Dedifferentiated amniotic fluid mesenchymal stem cell (primary cell): Measurements from ENCODE around the gene DDR2.

Experiments
- DNase-seq: peaks from one replicate; pipeline ENCODE4 v3.0.0-alpha.2; 2016; ENCODE audit errors: extremely low spot score

Gene DDR2

DNA sequence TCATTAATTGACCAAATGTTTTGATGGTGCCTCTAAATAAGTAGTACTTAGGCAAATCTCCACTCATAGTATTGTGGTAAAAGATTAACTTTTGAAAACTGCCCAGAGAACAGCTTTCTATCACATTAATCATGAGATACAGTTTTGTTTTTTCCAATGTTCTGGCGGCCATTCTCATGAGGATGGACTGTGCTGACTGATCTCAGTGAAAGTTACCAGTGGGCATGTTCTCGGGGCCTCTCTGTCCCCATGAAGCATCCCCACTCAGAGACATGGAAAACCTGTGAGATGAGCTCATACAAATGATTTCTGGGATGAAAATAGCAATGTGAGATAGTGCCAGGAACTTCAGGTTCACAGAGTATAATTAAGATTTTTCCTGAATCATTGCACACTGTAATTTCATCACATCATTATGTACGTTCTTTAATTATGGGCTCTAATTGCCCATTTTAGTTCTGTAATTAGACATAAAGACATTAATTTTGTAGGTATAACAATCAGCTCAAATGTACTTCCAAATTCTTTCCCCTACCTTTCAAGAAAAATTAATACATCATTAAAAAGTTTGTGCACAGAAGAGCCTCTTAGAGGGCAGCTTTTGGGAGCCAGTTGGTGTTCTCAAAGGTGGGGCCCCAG, 40.5 kb downstream of the DDR2 start:
- DNase-seq = no peak

DNA sequence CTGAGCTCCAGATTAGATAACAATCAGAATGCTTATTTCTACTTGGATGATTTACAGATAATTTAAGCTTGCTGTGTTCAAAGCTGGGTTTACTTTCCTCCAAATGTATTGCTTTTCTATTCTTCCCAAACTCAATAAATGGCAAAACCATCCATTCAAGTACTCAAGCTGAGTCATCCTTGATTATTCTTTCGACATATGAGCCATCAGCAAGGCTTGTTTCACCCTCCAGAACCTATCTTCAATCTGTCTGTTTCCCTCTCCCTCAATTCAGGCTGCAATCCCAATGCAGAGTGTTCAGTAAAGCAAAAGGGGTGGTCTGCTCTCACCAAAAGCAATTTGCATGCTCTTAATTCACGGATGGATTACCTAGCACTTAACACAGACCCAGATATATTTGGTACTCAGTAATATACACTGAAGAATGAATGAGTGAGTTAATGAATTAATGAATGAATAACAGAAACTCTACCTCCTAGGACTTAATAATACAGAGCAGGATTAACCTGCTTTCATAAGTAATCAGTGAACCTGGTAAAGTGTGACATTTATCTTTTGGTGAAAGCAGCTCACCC, 41.9 kb downstream of the DDR2 start:
- no peak for DNase-seq

DNA sequence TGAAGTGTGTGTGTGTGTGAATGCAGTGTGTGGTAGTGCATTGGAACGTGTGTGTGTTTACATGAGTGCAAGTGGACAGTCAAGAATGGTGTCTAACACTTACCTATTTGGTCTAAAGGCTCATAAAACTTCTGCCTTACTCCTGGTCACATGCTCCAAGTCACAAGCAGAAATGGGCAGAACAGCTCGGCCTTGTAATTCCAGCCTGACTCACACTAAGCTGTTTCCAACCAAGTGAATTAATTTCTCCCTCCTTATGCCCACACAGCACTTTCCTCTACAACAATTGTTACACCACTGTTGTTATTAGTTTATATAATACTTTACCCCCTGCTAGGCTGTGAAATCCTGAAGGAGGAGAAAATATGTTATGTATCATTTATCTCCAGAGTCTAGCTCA, 43.8 kb downstream of the DDR2 start:
- DNase-seq = no peak

DNA sequence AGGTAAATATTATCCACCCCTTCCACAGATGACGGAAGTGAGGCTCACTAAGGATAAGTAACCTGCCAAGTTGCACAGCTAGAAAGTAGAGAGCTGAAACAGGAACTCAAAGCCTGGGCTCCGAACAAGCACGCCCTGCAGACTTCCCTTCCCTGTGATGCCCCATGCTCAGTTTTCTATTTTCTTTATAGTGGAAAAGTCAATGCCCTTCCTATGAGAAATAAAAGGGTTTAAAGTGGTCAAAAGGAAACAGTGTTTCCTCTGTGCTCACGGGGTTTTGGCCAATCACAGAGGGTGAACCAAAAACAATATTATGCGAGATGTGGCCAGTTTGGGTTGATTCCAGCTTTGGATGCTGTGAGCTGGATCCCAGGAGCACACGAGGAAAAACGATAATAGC, 44.5 kb downstream of the DDR2 start:
- DNase-seq = no peak

DNA sequence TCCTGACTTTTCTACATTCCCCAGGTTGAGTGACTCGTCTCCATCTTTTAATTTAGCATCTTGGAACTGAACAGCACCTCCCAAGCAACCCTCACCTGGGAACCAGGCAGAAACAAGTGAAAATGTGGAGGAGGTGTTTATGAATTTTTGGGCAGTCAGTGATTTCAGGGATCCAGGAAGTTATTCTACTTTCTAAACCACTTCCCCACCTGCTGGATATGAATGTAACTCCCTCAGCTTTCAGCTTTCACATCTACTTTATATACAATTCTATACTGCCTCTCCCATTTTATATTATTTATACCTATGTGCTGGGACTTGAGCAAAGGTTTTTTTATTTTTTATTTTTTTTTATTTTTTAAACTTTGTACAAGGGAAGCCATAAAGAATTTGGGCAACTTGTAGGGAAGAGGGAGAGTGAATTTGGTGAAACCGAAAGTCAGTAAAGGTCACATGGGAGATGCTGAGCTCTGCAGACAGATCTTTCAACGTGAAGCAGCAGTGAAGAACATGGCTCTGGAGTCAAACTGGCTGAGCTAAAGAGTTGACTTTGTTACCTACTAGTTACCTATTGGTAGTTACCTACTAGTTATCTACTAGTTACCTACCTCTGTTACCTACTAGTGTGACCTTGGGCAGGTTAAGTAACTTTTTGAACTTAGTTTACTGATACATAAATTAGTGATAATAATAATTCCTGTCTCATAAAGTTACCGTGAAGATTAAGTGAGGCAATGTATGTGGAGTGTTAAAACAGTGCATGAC, 45.5 kb downstream of the DDR2 start:
- DNase-seq = no peak

DNA sequence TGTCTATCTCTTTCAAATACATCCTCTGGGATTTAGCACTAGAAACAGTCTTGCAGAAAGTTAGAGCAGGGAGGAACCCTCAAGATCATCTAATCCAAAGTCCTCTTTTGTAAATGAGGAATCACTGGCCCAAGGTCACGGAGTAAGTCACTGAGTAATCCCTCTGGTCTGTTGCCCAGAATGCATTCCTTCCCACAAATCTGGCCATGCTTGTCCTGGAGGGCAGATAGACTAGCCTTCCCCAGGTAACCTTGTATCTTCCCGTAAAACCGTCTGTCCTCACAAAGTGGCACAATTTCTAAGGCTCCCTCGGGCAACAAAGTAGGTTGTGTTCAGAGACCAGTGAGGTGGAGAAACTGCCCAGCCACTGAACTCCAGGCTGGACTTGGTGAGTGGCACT, 46.2 kb downstream of the DDR2 start:
- peak; percentile 37 for DNase-seq

DNA sequence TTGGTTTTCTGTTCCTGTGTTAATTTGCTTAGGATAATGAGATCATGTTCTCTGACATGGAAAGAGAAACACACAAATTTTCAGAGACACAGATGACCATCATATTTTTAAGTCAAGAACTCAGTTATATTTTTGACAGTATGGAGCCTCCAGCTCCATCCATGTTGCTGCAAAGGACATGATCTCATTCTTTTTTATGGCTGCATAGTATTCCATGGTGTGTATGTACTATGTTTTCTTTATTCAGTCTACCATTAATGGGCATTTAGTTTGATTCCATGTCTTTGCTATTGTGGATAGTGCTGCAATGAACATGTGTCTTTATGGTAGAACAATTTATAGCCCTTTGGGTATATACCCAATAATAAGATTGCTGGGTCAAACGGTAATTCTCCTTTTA, 47.0 kb downstream of the DDR2 start:
- DNase-seq = no peak

DNA sequence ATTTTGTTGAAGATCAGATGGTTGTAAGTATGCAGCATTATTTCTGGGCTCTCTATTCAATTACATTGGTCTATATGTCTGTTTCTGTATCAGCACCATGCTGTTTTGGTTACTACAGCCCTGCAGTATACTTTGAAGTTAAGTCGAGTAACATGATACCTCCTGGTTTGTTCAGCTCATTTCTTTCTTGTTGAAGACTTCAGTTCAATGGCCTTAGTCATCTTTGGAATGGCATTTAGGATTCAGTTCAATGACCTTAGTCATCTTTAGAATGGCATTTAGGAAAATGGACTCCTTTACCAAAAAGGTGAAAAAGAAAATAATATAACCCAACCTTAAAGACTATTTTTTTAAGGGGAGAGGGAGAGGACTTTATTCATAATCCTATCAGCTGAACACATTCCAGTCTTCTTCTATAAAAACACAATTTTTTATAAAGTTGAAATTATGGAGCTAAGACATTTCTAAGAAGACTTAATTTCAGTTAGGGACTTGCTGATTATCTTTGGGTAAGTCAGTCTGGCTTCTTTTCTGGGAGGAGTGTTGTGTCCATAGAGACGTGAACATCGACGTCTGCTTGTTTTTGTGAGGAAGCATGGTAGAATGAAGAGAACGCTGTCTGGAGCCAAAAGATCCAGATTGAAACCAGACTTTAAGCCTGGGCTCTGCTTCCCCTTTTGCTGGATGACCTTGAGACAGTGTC, 48.3 kb downstream of the DDR2 start:
- no peak for DNase-seq

DNA sequence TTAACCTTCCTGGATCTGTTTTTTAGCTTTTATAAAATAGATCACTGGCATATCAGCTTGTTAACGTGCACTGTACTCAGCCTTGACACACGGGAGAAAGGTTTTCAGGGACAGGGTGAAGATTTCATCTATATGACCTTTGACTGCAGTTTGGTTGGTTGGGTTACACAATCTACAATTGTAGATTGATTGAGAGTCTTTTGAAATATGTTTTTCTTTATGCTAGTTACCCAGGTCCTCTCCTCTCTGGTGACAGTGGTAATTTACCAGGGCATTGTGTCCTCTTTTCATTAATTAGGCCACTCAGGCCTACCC, 48.8 kb downstream of the DDR2 start:
- no peak for DNase-seq

DNA sequence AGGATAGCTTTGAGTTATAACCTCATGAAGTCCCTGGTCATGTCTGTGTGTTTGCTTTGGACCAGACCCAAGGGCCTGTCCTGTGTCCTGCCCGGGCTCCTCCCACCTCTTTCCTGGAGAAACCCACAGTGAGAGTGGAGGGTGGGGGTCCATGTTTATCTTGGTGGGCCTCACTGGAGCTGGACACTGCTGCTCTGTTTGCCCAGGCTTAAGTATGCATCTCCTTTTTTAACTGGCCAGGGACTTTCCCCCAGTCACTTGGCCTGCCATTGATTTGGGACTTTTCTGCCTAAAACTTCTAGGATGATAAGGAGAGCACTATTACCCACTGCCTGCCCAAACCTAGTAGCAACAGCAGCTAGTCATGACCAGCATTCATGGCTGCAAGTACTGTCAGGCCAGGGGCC, 49.8 kb downstream of the DDR2 start:
- DNase-seq = no peak

DNA sequence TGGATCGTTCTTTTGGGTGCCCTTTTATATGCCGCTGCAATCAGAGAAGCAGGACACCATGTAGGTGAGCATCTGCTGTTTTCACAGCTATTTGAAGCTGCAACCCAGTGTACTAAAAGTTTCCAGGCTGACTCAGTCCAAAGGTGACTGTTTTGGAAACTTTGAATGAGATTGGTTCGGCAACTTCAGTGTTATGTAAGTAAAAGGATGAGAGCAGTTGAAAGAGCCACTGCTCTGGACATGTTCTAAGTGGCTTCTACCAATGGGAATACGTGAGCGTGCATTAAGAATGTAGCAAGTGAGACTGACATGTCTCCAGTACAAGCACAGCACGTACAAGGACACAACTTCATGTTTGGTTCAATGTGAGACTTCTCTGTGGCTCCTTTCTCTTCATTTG, 55.6 kb downstream of the DDR2 start:
- no peak for DNase-seq

DNA sequence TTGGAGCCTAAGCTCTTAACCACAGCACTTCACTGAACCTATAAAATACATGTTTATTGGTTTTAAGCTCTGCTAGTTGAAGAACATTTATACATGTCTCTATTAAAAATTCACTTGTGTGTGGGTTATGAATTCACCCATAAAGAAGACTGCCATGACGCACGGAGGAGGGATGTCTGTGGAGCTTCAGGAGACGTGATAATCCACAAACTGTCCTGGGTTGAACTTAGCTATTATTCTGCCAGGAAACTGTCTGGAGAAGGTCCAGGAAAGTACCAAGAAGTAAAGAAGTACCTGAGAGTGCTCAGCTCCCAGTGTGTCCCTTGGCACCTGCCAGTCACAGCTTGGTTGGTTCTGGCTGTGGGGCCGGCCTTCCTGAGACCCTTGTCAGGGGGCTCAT, 56.3 kb downstream of the DDR2 start:
- DNase-seq = no peak

DNA sequence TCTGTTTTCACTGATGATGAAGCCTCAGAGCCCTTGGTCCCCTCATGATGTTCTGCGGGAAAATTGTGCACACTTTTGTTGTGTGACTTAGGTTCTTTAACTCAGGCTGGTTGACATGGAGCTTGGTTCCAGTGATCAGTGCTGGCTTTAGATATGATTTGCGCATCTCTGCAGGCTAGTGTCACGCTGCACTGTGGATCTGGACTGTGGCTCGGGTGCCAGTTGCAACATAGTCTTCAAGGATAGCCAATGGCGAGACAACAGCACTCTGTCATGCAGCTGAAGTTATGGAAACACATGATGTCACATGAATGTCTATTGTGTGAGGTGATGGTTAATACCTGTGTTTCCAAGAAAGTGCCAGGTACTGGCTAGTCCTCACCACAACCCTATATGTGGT, 56.7 kb downstream of the DDR2 start:
- DNase-seq = no peak

DNA sequence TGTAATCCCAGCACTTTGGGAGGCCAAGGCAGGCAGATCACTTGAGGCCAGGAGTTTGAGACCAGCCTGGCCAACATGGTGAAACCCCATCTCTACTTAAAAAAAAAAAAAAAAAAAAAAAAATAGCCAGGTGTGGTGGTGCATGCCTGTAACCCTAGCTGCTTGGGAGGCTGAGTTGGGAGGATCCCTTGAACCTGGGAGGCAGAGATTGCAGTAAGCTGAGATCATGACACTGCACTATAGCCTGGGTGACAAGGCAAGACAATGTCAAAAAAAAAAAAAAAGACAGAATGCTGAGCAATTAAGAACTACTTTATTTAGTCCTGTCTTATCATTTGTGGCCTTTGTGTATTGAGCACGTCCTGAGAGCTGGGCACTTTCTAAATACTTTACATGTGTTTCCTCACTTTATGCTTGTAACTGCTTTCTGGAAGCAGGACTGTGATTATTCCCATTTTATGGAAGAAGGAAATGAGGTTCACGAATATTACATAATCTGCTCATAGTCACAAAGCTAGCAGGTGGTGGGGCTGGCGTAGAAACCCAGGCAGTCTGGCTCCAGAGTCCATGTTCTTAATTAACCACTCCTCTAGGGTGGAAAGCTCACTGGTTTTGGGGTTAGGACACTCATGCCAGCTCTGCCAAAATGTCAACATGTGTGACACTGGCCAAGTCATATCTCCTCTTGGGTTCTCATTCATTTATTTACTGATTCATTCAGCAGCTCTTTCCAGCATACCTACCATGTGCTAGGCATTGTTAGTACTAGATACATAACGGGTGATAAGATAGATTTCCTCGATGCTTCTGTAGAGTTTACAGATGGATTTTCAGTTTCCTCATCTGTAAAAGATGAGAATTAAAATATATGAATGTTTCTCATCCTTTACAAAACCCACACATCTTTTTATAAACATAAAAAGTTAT, 57.7 kb downstream of the DDR2 start:
- no peak for DNase-seq

DNA sequence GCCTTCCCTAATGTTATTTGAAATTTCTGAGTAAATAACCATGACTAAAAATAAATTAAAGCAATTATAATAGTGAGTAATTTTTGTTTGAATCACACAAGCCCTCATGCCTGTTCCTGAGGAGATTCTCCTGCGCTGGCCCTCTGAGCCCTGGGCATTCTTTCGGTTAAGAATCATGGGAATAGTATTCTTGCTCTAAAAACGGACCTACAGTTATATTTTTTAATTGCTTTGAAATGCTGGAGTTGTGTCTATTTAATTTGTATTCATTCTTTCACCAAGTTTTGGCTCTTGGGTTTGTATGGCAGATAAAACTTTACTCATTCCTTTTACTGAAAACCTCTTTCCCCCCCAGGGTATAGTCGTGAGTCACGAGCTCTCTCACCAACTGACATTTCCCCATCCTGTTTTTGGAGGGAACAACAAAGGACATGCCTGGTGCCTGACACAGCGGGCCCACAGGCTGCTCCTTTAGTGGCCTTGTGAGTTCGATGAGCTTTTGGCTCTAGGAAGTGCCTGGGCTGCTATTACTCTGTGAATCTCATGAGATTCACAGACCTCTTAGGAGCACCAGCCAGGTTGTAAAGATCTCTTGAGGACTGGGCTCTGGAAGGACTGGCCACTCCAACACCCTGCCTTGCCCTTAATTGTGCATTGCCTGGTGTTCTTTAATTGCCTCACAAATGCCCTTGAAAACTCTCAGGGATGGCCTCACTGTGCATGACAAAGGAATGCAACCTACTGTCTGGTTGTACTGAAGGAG, 58.6 kb downstream of the DDR2 start:
- DNase-seq = peak; percentile 79

DNA sequence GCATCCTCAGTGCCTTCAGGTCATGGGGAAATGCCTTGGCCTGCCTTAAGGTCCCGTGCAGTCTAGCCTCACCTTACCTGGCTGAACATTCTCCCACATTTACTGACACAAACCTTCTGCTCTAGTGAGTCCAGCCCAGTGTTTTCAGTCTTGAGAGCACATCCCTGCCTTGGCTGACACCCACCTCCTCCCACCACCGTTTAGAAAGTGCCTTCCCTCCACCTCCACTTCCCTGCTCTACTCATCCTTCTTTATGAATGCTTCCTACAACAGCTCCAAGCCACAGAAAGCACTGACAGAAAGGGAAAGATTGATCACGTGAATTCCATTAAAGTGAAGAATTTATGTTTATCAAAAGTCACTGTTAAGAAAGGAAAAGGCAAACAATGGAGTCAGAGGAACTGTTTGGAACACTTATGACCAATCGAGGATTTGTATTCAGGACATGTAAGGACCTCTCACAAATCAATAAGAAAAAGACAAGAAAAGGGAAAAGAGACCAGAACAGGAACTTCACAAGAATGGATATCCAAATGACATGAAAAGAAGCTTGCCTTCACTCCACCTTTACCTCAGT, 59.8 kb downstream of the DDR2 start:
- DNase-seq = no peak

DNA sequence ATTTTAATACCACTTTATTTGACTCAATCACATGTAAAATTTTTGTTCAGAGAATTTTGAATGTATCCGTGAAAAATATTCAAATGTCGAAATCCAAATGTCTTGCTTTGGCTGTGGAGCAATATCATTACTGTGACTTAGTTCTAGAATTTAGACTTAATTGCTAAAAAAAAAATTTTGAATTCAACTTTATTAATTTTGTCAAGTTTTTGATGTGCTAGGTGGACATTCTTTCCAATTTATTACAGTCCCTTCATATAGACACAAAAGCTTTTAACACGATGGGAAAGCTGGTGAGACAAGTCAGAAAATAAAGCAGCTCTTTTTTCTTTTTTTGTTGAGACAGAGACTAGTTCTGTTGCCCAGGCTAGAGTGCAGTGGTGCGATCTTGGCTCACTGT, 62.6 kb downstream of the DDR2 start:
- no peak for DNase-seq

DNA sequence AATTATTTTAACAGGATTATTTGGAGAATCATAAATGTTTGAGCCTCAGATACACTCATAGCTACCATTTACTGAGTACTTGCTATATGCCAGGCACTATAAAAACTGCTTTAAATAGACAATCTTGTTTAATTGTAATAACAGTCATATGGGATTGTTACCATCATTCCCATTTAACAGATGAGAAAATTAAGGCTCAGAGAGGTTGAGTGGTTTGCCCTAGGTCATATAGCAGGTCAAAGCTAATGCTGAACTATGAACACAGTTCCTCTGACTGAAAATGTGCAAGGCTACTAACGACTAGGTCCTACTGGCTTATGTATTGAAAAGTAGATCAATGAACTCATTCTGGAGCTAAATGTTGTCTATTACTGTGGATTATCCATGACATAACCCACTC, 63.4 kb downstream of the DDR2 start:
- DNase-seq = no peak

DNA sequence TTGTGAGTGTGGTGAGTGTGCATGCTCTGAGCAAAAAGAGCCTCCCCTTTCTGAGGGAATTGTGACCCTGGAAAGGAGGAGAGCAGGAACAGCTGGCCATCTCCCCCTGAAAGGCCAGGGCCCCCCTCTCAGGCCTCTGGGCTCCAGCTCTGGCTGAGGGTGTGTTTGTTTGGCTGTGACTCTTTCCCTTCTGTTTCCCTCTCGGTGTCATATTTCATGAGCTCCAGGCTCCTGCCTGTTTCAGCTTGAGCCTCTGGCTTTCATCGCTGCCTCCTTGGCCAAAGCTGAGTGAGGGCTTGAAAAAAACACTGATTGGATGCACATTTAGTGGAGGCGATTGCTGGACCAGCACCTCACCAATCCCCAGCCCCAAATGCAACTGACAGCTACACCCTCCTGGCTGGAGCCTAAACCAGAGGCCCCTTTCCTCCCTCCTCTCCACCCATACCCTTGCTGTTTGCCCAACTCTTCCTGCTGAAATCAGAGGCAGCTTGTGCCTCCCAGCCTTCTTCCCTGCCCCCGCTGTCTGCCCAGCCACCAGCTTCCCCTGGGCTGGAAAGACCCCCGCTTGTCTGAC, 64.1 kb downstream of the DDR2 start:
- DNase-seq = peak; percentile 97

DNA sequence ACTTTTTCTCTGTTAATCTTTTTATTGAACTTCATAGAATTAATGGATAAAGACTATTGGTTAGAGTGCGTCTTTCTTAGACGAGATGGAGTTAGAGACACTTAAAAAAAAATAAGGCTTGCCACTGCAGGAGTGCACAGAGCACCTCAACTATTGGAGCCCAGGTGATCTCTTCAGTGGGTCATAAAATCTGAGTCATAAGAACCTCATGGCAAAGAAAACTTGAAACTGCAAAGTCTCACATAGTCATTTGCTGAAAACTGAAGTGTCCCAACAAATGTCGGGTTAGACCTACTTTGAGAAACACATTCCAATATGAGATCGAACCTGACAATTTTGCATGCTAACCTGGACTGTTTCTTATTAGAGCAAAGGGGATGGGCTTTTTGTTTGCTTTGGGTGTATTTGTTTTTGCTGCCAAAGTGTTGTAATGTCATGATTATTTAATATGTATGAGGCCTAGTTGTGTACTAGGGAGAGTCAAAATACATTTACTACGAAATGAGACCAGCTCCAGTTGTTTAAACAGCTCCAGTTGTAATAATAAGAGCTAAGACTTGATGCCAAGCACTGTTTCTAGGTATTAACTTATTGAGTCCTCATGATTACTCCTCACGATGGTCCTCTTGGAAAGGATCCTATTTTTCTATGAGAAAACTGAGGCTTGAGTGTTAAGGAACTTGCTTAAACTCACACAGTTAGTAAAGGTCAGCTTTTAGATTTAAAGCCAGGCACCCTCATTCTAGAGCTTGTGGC, 65.1 kb downstream of the DDR2 start:
- DNase-seq = no peak
